SKM-1 treated with dmso at 0.1 percent for 144 hours (cell line): Measurements from ENCODE around the gene SYNDIG1.

Experiments
- DNase-seq: peaks from one replicate; lab custom pipeline; 2025; ENCODE audit not compliant: unreplicated experiment; lab: John Stamatoyannopoulos, UW

Gene SYNDIG1

GRCh38 chr20:24653306-24653705, 183.9 kb downstream of the SYNDIG1 start:
- DNase-seq: no peak

- DNase-seq: no peak
Observed at GRCh38 chr20:24654425-24654824, 185.0 kb downstream of the SYNDIG1 start.

GRCh38 chr20:24656391-24656790, 187.0 kb downstream of the SYNDIG1 start:
- no peak for DNase-seq

GRCh38 chr20:24657196-24657595, 187.8 kb downstream of the SYNDIG1 start:
- no peak for DNase-seq

GRCh38 chr20:24657878-24658620, 188.6 kb downstream of the SYNDIG1 start:
- DNase-seq: no peak

- DNase-seq: no peak
Observed at GRCh38 chr20:24658920-24659660, 189.7 kb downstream of the SYNDIG1 start.

GRCh38 chr20:24659835-24660234, 190.4 kb downstream of the SYNDIG1 start:
- DNase-seq: no peak

GRCh38 chr20:24660651-24661050, 191.2 kb downstream of the SYNDIG1 start:
- no peak for DNase-seq

- no peak for DNase-seq
Observed at GRCh38 chr20:24661255-24661654, 191.8 kb downstream of the SYNDIG1 start.

- no peak for DNase-seq
Observed at GRCh38 chr20:24662322-24662721, 192.9 kb downstream of the SYNDIG1 start.

GRCh38 chr20:24662752-24663365, 193.4 kb downstream of the SYNDIG1 start:
- no peak for DNase-seq

- DNase-seq: no peak
Observed at GRCh38 chr20:24663496-24663895, 194.1 kb downstream of the SYNDIG1 start.

GRCh38 chr20:24664266-24664986, 195.0 kb downstream of the SYNDIG1 start:
- no peak for DNase-seq

GRCh38 chr20:24665196-24665595, 195.8 kb downstream of the SYNDIG1 start:
- DNase-seq: no peak

GRCh38 chr20:24665741-24666191, 196.3 kb downstream of the SYNDIG1 start:
- DNase-seq: no peak

- DNase-seq: no peak
Observed at GRCh38 chr20:24667689-24668383, 198.4 kb downstream of the SYNDIG1 start.

- DNase-seq: no peak
Observed at GRCh38 chr20:24668384-24668702, 198.9 kb downstream of the SYNDIG1 start.

- no peak for DNase-seq
Observed at GRCh38 chr20:24668791-24669190, 199.4 kb downstream of the SYNDIG1 start.

- no peak for DNase-seq
Observed at GRCh38 chr20:24669701-24670100, 200.3 kb downstream of the SYNDIG1 start.

GRCh38 chr20:24670341-24670872, 201.0 kb downstream of the SYNDIG1 start:
- no peak for DNase-seq

- DNase-seq: no peak
Observed at GRCh38 chr20:24670981-24671380, 201.6 kb downstream of the SYNDIG1 start.
